ENCODE measurements around the gene KRT8. TPM values are rescaled to one million over a fixed set of nuclear protein-coding genes. Genes with fewer than 3 reads are reported as not detected.

KRT8 gene
- total and polyA plus RNA-seq, 2 of the 13 experiments (the other 11 are each of a cell fraction or from before 2014, with no cell fraction given): 498 to 718 TPM

GRCh38 chr12:52879394-52880351 is 25.2 kb downstream of the KRT8 start (continued):
- TF ChIP-seq ZNF710 (CRISPR knock-in tag; IDR thresholded peaks at IDR 0.05; ENCODE audit: borderline replicate concordance) (no peak), BRCA1 (CRISPR knock-in tag; IDR thresholded peaks at IDR 0.05) (0 out of 2 replicates have a peak, but pooled peaks have one; percentile 25), RXRA (CRISPR knock-in tag; IDR thresholded peaks at IDR 0.05) (no peak), ZSCAN20 (CRISPR knock-in tag; IDR thresholded peaks at IDR 0.05; ENCODE audit: borderline replicate concordance) (no peak), ZKSCAN1 (IDR thresholded peaks at IDR 0.05; ENCODE audit: low read length) (no peak), ZNF550 (CRISPR knock-in tag; IDR thresholded peaks at IDR 0.05; ENCODE audit: borderline replicate concordance) (no peak), PHB2 (IDR thresholded peaks at IDR 0.05; ENCODE audit: partially characterized antibody) (no peak), SIX4 (CRISPR knock-in tag; IDR thresholded peaks at IDR 0.05) (no peak), MNT (IDR thresholded peaks at IDR 0.05) (no peak), ZNF260 (CRISPR knock-in tag; IDR thresholded peaks at IDR 0.05; ENCODE audit: borderline replicate concordance, low read depth) (no peak), RARA (CRISPR knock-in tag; IDR thresholded peaks at IDR 0.05) (no peak), MLXIP (CRISPR knock-in tag; IDR thresholded peaks at IDR 0.05; ENCODE audit: borderline replicate concordance) (no peak), ZFP41 (CRISPR knock-in tag; IDR thresholded peaks at IDR 0.05; ENCODE audit: borderline replicate concordance) (no peak), GTF2F1 (IDR thresholded peaks at IDR 0.05; ENCODE audit: low read length) (no peak), ZFP82 (CRISPR knock-in tag; IDR thresholded peaks at IDR 0.05; ENCODE audit: borderline replicate concordance) (no peak), FOXJ3 (CRISPR knock-in tag; IDR thresholded peaks at IDR 0.05; ENCODE audit: borderline replicate concordance) (no peak), ZMAT3 (CRISPR knock-in tag; conservative IDR thresholded peaks at IDR 0.05) (0 out of 2 replicates have a peak, but pooled peaks have one; percentile 47), ZNF549 (CRISPR knock-in tag; IDR thresholded peaks at IDR 0.05) (no peak), DZIP1 (CRISPR knock-in tag; IDR thresholded peaks at IDR 0.05) (0 out of 2 replicates have a peak, but pooled peaks have one; percentile 39)
